GM06990 (cell line): Measurements from ENCODE around the gene SINHCAF.
"Not testable (repeated sequence)": the region's sequence is repeated elsewhere in the genome, so short reads cannot be mapped to it uniquely, and the experiment has no call there.

Experiments
- DNase-seq: peaks from one replicate; pipeline ENCODE4 v3.0.0-alpha.2; 2011; ENCODE audit not compliant: insufficient read length; ENCODE audit errors: extremely low read depth
- H3K27me3 ChIP-seq: replicated peaks from 2 replicates; pipeline ENCODE4 v1.6.0; 2011; ENCODE audit warnings: low read length; ENCODE audit not compliant: control insufficient read depth, insufficient read depth
- H3K36me3 ChIP-seq: 2 replicates; pipeline ENCODE4 v1.5.1; 2011; ENCODE audit warnings: low read length; ENCODE audit not compliant: control insufficient read depth, insufficient read depth
- H3K4me3 ChIP-seq: replicated peaks from 2 replicates; pipeline ENCODE4 v1.5.1; 2011; ENCODE audit warnings: low read depth, mild to moderate bottlenecking, control low read depth, low read length
- CTCF ChIP-seq: IDR thresholded peaks from 2 replicates; pipeline ENCODE4 v1.5.1; 2011; ENCODE audit warnings: low read length, control low read depth, mild to moderate bottlenecking, inconsistent platforms; ENCODE audit not compliant: insufficient read depth, poor library complexity, severe bottlenecking

The SINHCAF gene

GRCh38 chr12:31246470-31246850 is 79.5 kb downstream of the SINHCAF start:
- Histone ChIP-seq H3K36me3 (no peaks in the 10 kb centered on the region), H3K4me3 (no peak overlapping the region), H3K27me3 (no peaks in the 10 kb centered on the region)
- no peak for TF ChIP-seq CTCF
- DNase-seq = no peak

DNA sequence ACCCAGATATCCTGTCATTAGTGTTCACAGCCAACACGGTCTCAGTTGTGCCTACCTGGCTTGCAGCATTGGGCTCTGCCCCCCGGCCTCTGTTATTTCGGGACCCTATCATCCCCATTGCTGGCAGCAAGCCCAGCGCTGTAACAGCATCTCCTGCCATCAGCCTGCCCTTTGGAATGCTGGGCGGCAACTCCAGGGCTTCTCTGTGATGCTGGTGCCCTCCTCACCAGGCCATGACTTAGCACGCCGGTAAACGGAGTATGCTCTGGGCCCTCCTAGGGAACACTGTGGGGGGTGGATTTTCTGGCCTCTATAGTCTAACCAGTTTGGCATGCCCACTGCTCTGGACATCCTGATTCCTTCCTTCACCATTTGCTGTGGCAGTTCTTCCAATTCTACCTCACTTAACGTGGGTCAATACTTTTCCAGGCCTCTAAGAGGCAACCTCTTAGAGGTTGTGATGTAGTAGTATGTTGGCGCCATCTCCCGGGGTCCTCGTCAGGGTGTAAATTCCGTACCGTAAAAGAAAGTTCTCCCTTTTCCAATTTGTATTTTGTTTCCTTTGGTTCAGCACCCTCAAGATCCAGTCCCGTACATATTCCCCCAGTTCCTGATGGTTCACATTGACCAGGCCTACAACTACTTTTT is 80.0 kb downstream of the SINHCAF start:
- no peak for DNase-seq
- Histone ChIP-seq H3K4me3 (no peak overlapping the region), H3K36me3 (no peaks in the 10 kb centered on the region), H3K27me3 (no peaks in the 10 kb centered on the region)
- TF ChIP-seq CTCF = no peak

DNA sequence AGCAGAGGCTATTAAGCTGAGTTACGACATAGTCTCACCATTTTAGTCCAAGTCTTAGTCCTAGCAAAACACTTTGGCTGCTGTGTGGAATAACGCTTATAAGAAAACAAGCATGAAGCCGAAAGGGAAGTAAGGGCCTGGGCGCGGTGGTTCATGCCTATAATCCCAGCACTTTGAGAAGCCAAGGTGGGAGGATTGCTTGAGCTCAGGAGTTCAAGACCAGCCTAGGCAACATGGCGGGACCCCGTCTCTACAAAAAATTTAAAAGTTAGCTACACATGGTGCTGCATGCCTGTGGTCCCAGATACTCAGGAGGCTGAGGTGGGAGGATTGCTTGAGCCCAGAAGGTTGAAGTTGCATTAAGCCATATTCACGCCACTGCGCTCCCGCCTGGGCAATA is 83.5 kb downstream of the SINHCAF start:
- not testable (repeated sequence) for DNase-seq, H3K36me3 ChIP-seq, H3K4me3 ChIP-seq, H3K27me3 ChIP-seq

DNA sequence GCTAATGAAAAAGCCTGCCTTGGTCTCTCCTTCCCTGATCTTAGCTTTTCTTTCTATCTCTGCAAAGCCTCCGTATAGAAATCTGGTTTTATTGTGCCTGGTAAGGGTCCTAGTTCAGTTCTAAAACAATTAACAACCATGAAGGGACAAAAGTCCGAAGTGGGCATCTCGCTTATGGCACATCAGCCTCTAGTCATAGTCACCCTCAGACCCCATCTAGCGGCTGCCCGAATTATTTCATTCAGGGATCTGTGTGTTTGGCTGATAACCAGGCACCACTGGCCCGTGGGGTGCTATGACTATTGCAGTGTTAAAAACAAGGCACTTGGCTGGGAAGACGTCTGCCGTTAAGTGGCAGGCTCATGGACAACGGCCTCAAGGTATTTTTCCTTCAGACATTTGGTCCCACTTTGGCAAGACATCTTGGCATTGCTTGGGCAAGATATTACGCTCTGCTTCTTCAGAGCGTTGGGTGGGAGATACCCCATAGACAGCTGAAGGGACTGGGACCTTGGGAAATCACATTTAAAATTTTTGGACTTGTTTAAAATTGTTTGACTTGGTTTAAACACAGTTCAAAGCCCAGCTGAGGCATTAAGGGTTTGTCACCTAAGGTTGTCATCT is 87.1 kb downstream of the SINHCAF start:
- TF ChIP-seq CTCF = peak; percentile 73
- H3K4me3 ChIP-seq = no peak overlapping the region
- no peaks in the 10 kb centered on the region for H3K36me3 ChIP-seq
- DNase-seq = no peak
- no peaks in the 10 kb centered on the region for H3K27me3 ChIP-seq

- not testable (repeated sequence) for H3K27me3 ChIP-seq, H3K4me3 ChIP-seq, H3K36me3 ChIP-seq, DNase-seq
These were observed 87.6 kb downstream of the SINHCAF start for GRCh38 chr12:31238333-31238732.

DNA sequence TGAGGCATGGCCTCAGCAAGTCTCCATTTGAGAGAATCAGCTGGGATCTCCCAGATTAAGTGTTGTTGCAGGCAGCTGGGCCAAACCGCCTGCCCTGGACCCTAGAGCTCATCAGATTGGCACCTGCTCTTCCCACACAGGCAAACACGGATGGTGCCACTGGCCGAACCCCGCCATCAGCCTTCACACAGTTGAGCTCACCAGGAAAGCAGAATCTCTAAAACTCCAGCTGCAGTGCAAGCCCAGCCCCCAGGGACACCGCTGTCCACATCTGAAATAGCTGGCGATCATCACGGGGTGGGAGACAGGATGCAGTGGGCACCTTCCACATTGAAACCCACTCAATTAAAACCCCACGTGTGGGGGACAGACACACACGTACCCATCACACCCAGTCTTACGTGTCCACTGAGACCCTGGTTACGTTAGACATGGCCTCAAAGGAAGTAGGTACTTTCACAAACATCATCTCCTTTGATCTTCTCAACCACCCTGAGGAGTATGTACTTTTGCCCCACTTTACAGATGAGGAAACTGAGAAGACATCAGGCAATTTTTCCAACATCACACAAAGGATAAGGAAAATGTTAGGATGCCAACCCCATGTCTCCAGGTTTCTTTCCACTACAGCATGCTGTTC is 88.8 kb downstream of the SINHCAF start:
- no peaks in the 10 kb centered on the region; the same call in 1 of the 2 replicates for H3K27me3 ChIP-seq
- H3K4me3 ChIP-seq = no peak overlapping the region
- TF ChIP-seq CTCF = no peak
- H3K36me3 ChIP-seq = no peaks in the 10 kb centered on the region
- DNase-seq = peak; percentile 25
